ENCODE data around the gene ARHGEF10L.

- TF ChIP-seq CTCF (IDR thresholded peaks at IDR 0.05): no peak
- TF ChIP-seq POLR2A (IDR thresholded peaks at IDR 0.05): no peak
These were observed 109.1 kb downstream of the ARHGEF10L start for GRCh38 chr1:17648457-17649145.
